HepG2 (cell line): ENCODE measurements around the gene MGAT1. TPM values are rescaled to one million over a fixed set of nuclear protein-coding genes. Genes with fewer than 3 reads are reported as not detected.

ENCODE experiments used
- ATAD3A ChIP-seq: sonication (generic); formaldehyde crosslinking; IDR thresholded peaks from 2 replicates; pipeline ENCODE4 v1.4.0; 2020; ENCODE audit warnings: missing genetic modification reagents
- DNMT1 ChIP-seq: sonication (generic); formaldehyde crosslinking; IDR thresholded peaks from 2 replicates; pipeline ENCODE4 v1.5.1; 2020; ENCODE audit warnings: mild to moderate bottlenecking, missing genetic modification reagents
- GPN1 ChIP-seq: sonication (generic); formaldehyde crosslinking; IDR thresholded peaks from 2 replicates; pipeline ENCODE4 v1.5.1; 2020; ENCODE audit warnings: missing genetic modification reagents, borderline replicate concordance
- KLF9 ChIP-seq: IDR thresholded peaks from 2 replicates; pipeline ENCODE4 v1.6.1; 2016; ENCODE audit warnings: low read depth
- MATR3 ChIP-seq: sonication (generic); formaldehyde crosslinking; IDR thresholded peaks from 2 replicates; pipeline ENCODE4 v1.4.0; 2020; ENCODE audit warnings: missing genetic modification reagents
- NFE2 ChIP-seq: sonication (generic); formaldehyde crosslinking; IDR thresholded peaks from 2 replicates; pipeline ENCODE4 v1.4.0; 2020; ENCODE audit warnings: missing genetic modification reagents
- NR3C1 ChIP-seq: sonication (generic); formaldehyde crosslinking; IDR thresholded peaks from 2 replicates; pipeline ENCODE4 v1.4.0; 2020; ENCODE audit warnings: missing genetic modification reagents
- PPARG ChIP-seq: conservative IDR thresholded peaks from 2 replicates; pipeline ENCODE4 v1.6.1; 2016; ENCODE audit warnings: missing biosample characterization, missing genetic modification reagents
- SP1 ChIP-seq, 2 experiments: fragments of 450-650 bp in 1 of 2; sonication (generic) in 1 of 2; formaldehyde crosslinking in 1 of 2; IDR thresholded peaks; 2 replicates each; pipeline versions ENCODE4 v1.4.0 to v1.6.1; 2016 to 2020; ENCODE audit warnings: missing genetic modification reagents in 1 of 2
- THYN1 ChIP-seq: sonication (generic); formaldehyde crosslinking; IDR thresholded peaks from 2 replicates; pipeline ENCODE4 v1.8.1; 2023; ENCODE audit warnings: low read depth, mild to moderate bottlenecking, moderate library complexity, missing genetic modification reagents, borderline replicate concordance
- TMF1 ChIP-seq: sonication (generic); formaldehyde crosslinking; IDR thresholded peaks from 2 replicates; pipeline ENCODE4 v1.8.1; 2022; ENCODE audit warnings: low read depth, missing genetic modification reagents
- U2AF2 ChIP-seq: fragments of 200-400 bp; formaldehyde crosslinking; IDR thresholded peaks from 2 replicates; pipeline ENCODE4 v1.6.1; 2017; ENCODE audit warnings: low read depth, mild to moderate bottlenecking, low read length
- XRCC5 ChIP-seq: fragments of 200-400 bp; formaldehyde crosslinking; optimal IDR thresholded peaks from 2 replicates; pipeline ENCODE3; 2017; ENCODE audit warnings: mild to moderate bottlenecking, low read length
- ZNF296 ChIP-seq: sonication (generic); formaldehyde crosslinking; conservative IDR thresholded peaks from 2 replicates; pipeline ENCODE4 v1.5.0; 2020; ENCODE audit warnings: mild to moderate bottlenecking, missing genetic modification reagents
- ZNF33B ChIP-seq: sonication (generic); formaldehyde crosslinking; IDR thresholded peaks from 2 replicates; pipeline ENCODE4 v1.5.1; 2020; ENCODE audit warnings: mild to moderate bottlenecking, missing genetic modification reagents
- ZNF607 ChIP-seq: sonication (generic); formaldehyde crosslinking; IDR thresholded peaks from 2 replicates; pipeline ENCODE4 v1.5.1; 2020; ENCODE audit warnings: missing genetic modification reagents, mild to moderate bottlenecking, borderline replicate concordance
- ZNF629 ChIP-seq: sonication (generic); formaldehyde crosslinking; conservative IDR thresholded peaks from 2 replicates; pipeline ENCODE4 v1.5.0; 2020; ENCODE audit warnings: missing genetic modification reagents
- ZNF660 ChIP-seq: sonication (generic); formaldehyde crosslinking; IDR thresholded peaks from 2 replicates; pipeline ENCODE4 v1.5.1; 2020; ENCODE audit warnings: mild to moderate bottlenecking, low read depth, missing genetic modification reagents, borderline replicate concordance
- ZSCAN9 ChIP-seq: IDR thresholded peaks from 2 replicates; pipeline ENCODE4 v1.6.1; 2016; ENCODE audit warnings: borderline replicate concordance
- polyA plus RNA-seq, 8 experiments: library from polyadenylated mRNA; depleted of rRNA in 3 of 8; stranded (reverse) in 7 of 8; unstranded in 1 of 8; fragments of >200 nt; fragmentation: Illumina TruSeq in 4 of 8; extraction: Trizol in 4 of 8; gene quantifications; 2 replicates each; pipeline versions ENCODE4 v1.2.1 to v1.2.3, GENCODE V29; 2011 to 2016; ENCODE audit warnings: low read depth in 4 of 8, missing spikeins in 1 of 8, mixed read lengths in 1 of 8; ENCODE audit not compliant: insufficient read depth in 1 of 8
- total RNA-seq, 5 experiments: library from RNA; depleted of rRNA; stranded (reverse); fragments of >200 nt; fragmentation: Illumina TruSeq; extraction: Trizol; gene quantifications; 2 replicates each; pipeline ENCODE4 v1.2.3, GENCODE V29; 2016; ENCODE audit warnings: low read depth in 1 of 5
- TF ChIP-seq, protein P1 (sequence below): sonication (generic); formaldehyde crosslinking; IDR thresholded peaks from 2 replicates; pipeline ENCODE4 v1.8.1; 2023; ENCODE audit warnings: mild to moderate bottlenecking, missing genetic modification reagents
- TF ChIP-seq, protein P2 (sequence below), 2 experiments: IDR thresholded peaks; 2 replicates each; pipeline ENCODE4 v1.6.1; 2011 to 2012; ENCODE audit warnings: low read length in 2 of 2, borderline replicate concordance in 1 of 2, low read depth in 1 of 2, mild to moderate bottlenecking in 1 of 2, moderate library complexity in 1 of 2
- TF ChIP-seq, protein P3 (sequence below): sonication (generic); formaldehyde crosslinking; IDR thresholded peaks from 2 replicates; pipeline ENCODE4 v1.4.0; 2020; ENCODE audit warnings: missing genetic modification reagents
- TF ChIP-seq, protein P4 (sequence below): IDR thresholded peaks from 2 replicates; pipeline ENCODE4 v1.6.1; 2012; ENCODE audit warnings: inconsistent platforms

Gene MGAT1
- total and polyA plus RNA-seq, 2 of the 13 experiments (the other 11 are each of a cell fraction or from before 2014, with no cell fraction given) = 50.1 to 55.3 TPM

GRCh38 chr5:180810210-180810958, 7.8 kb upstream of the MGAT1 start (continued):
- TF ChIP-seq, protein P1, sequence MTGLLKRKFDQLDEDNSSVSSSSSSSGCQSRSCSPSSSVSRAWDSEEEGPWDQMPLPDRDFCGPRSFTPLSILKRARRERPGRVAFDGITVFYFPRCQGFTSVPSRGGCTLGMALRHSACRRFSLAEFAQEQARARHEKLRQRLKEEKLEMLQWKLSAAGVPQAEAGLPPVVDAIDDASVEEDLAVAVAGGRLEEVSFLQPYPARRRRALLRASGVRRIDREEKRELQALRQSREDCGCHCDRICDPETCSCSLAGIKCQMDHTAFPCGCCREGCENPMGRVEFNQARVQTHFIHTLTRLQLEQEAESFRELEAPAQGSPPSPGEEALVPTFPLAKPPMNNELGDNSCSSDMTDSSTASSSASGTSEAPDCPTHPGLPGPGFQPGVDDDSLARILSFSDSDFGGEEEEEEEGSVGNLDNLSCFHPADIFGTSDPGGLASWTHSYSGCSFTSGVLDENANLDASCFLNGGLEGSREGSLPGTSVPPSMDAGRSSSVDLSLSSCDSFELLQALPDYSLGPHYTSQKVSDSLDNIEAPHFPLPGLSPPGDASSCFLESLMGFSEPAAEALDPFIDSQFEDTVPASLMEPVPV (CRISPR knock-in tag) = peak; percentile 78; the same call in 1 of the 2 replicates
- TF ChIP-seq ATAD3A (no peak), MATR3 (CRISPR knock-in tag) (no peak), U2AF2 (no peak), ZNF296 (no peak), ZNF660 (CRISPR knock-in tag) (no peak), GPN1 (CRISPR knock-in tag) (no peak), ZNF607 (CRISPR knock-in tag) (peak; percentile 82; the same call in 1 of the 2 replicates), TMF1 (CRISPR knock-in tag) (peak; percentile 30), ZSCAN9 (0 out of 2 replicates have a peak, but pooled peaks have one; percentile 15), ZNF629 (CRISPR knock-in tag) (0 out of 2 replicates have a peak, but pooled peaks have one; percentile 25), THYN1 (CRISPR knock-in tag) (no peak), SP1 (IDR thresholded peaks at IDR 0.05) (no peak), SP1 (CRISPR knock-in tag; IDR thresholded peaks at IDR 0.05) (no peak; the same call in 1 of the 2 replicates), XRCC5 (peak; percentile 22), KLF9 (CRISPR knock-in tag) (no peak; the same call in 1 of the 2 replicates), NR3C1 (no peak), NFE2 (no peak), DNMT1 (peak; percentile 87), ZNF33B (peak; percentile 87; the same call in 1 of the 2 replicates), PPARG (CRISPR knock-in tag) (no peak)
- TF ChIP-seq, protein P2, sequence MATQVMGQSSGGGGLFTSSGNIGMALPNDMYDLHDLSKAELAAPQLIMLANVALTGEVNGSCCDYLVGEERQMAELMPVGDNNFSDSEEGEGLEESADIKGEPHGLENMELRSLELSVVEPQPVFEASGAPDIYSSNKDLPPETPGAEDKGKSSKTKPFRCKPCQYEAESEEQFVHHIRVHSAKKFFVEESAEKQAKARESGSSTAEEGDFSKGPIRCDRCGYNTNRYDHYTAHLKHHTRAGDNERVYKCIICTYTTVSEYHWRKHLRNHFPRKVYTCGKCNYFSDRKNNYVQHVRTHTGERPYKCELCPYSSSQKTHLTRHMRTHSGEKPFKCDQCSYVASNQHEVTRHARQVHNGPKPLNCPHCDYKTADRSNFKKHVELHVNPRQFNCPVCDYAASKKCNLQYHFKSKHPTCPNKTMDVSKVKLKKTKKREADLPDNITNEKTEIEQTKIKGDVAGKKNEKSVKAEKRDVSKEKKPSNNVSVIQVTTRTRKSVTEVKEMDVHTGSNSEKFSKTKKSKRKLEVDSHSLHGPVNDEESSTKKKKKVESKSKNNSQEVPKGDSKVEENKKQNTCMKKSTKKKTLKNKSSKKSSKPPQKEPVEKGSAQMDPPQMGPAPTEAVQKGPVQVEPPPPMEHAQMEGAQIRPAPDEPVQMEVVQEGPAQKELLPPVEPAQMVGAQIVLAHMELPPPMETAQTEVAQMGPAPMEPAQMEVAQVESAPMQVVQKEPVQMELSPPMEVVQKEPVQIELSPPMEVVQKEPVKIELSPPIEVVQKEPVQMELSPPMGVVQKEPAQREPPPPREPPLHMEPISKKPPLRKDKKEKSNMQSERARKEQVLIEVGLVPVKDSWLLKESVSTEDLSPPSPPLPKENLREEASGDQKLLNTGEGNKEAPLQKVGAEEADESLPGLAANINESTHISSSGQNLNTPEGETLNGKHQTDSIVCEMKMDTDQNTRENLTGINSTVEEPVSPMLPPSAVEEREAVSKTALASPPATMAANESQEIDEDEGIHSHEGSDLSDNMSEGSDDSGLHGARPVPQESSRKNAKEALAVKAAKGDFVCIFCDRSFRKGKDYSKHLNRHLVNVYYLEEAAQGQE (IDR thresholded peaks at IDR 0.05; ENCODE audit: borderline replicate concordance in 1 of 2, low read depth in 1 of 2, low read length in 2 of 2) = no peak; a peak in 1 of 4 replicates
- TF ChIP-seq, protein P3, sequence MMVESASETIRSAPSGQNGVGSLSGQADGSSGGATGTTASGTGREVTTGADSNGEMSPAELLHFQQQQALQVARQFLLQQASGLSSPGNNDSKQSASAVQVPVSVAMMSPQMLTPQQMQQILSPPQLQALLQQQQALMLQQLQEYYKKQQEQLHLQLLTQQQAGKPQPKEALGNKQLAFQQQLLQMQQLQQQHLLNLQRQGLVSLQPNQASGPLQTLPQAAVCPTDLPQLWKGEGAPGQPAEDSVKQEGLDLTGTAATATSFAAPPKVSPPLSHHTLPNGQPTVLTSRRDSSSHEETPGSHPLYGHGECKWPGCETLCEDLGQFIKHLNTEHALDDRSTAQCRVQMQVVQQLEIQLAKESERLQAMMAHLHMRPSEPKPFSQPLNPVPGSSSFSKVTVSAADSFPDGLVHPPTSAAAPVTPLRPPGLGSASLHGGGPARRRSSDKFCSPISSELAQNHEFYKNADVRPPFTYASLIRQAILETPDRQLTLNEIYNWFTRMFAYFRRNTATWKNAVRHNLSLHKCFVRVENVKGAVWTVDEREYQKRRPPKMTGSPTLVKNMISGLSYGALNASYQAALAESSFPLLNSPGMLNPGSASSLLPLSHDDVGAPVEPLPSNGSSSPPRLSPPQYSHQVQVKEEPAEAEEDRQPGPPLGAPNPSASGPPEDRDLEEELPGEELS (CRISPR knock-in tag) = no peak; the same call in none of the 2 replicates
- TF ChIP-seq, protein P4, sequence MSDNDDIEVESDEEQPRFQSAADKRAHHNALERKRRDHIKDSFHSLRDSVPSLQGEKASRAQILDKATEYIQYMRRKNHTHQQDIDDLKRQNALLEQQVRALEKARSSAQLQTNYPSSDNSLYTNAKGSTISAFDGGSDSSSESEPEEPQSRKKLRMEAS = peak; percentile 77; the same call in 1 of the 2 replicates
